Measurements from ENCODE around the gene APOL2.

DNA sequence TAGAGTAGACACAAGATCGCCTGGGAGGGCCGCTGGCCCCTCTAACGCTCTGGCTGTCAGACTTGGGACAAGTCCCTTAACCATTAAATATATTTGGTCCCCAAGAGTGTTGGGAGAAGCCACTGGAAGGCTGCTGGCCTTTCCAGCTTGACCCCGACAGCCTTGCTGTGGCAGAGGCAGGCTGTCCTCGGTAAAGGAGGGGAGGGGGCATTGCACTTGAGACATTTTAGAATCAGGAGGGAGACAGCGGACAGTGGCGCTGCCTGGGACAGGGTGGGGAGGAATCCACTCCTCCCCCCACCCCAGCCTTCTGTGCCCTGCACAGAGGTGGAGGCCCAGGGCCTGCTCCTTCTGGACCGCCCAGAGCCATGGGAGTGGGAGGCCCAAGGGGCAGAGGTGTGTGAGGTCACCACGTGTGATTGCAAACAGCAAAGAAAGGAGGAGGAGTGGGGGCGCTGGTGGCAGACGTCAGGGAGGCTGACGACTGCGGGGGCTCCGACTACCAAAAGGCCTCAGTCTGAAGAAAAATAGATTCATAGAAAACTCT is 42.5 kb upstream of the APOL2 start:
- TF ChIP-seq POLR2A (IDR thresholded peaks at IDR 0.05; ENCODE audit: low read depth, low read length) (no peak), POLR2AphosphoS5 (IDR thresholded peaks at IDR 0.05; ENCODE audit: low read depth, low read length) (no peak), TAF1 (IDR thresholded peaks at IDR 0.05; ENCODE audit: low read depth, low read length) (no peak), SPI1 (IDR thresholded peaks at IDR 0.05; ENCODE audit: low read depth, low read length) (no peak)
